8988T (cell line): ENCODE data around the gene RASAL2.

ENCODE experiments used
- DNase-seq: peaks from one replicate; pipeline ENCODE4 v3.0.0; 2011

The RASAL2 gene

GRCh38 chr1:178528953-178529335, 435.0 kb downstream of the RASAL2 start:
- DNase-seq: no peak

GRCh38 chr1:178529364-178530036, 435.6 kb downstream of the RASAL2 start:
- DNase-seq: no peak

GRCh38 chr1:178530037-178530402, 436.1 kb downstream of the RASAL2 start:
- DNase-seq: peak; percentile 70

- DNase-seq: no peak
Observed at GRCh38 chr1:178530502-178530901, 436.6 kb downstream of the RASAL2 start.

GRCh38 chr1:178531887-178532286, 438.0 kb downstream of the RASAL2 start:
- DNase-seq: no peak

GRCh38 chr1:178532392-178532791, 438.5 kb downstream of the RASAL2 start:
- DNase-seq: peak; percentile 81

GRCh38 chr1:178533121-178533946, 439.4 kb downstream of the RASAL2 start:
- DNase-seq: no peak
